ENCODE measurements around the gene PLEKHS1. TPM values are rescaled to one million over a fixed set of nuclear protein-coding genes. Genes with fewer than 3 reads are reported as not detected.

The PLEKHS1 gene
- total RNA-seq, 1 experiment from 2014 or later = not detected

DNA sequence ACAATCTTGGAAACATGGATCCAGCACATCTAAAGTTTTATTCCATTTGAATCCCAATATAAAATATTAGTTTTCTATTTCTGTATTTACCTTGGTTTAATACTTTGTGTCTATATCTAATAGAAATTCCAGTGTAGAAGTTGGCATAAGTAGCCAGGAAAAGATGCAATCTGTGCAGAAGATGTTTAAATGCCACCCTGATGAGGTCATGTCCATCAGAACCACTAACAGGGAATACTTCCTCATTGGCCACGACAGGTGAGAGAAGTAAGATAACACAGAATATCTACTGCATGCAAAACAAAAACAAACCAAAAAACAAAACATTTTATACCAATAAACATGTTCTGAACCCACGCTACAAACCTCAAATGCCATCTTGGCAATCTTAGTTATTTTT lies 15.7 kb downstream of the PLEKHS1 start:
- Histone ChIP-seq H3K4me3 (replicated peaks in 1 of 2; ENCODE audit: low read depth in 1 of 2, low read length in 2 of 2) (no peak overlapping the region), H3K9me3 (ENCODE audit: control insufficient read depth in 1 of 2, insufficient read depth in 1 of 2, low read depth in 1 of 2, low read length in 2 of 2) (no peaks in the 10 kb centered on the region), H3K9ac (ENCODE audit: low read length) (no peak overlapping the region), H3K27ac (ENCODE audit: low read depth, low read length) (no peak overlapping the region), H3K4me1 (ENCODE audit: control insufficient read depth in 1 of 2, insufficient read depth in 2 of 2, low read length in 2 of 2) (no peaks in the 10 kb centered on the region), H3K36me3 (ENCODE audit: control insufficient read depth in 1 of 2, insufficient read depth in 2 of 2, low read length in 2 of 2) (no peaks in the 10 kb centered on the region), H2AFZ (ENCODE audit: low read depth, low read length, poor library complexity, severe bottlenecking) (no peak overlapping the region), H3K4me2 (ENCODE audit: low read length) (no peak overlapping the region), H3K9me2 (ENCODE audit: insufficient read depth) (no peaks in the 10 kb centered on the region), H3K27me3 (ENCODE audit: insufficient read depth, low read length) (peaks cover 40% of the 10 kb centered on the region), H3K79me2 (ENCODE audit: insufficient read depth, low read length) (no peaks in the 10 kb centered on the region), H4K20me1 (ENCODE audit: insufficient read depth) (no peaks in the 10 kb centered on the region)
- TF ChIP-seq SP1 (IDR thresholded peaks at IDR 0.05; ENCODE audit: low read depth) = no peak
- no peak for TF ChIP-seq SIN3A (IDR thresholded peaks at IDR 0.05; ENCODE audit: low read depth)
- TF ChIP-seq, protein P1, sequence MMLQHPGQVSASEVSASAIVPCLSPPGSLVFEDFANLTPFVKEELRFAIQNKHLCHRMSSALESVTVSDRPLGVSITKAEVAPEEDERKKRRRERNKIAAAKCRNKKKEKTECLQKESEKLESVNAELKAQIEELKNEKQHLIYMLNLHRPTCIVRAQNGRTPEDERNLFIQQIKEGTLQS (IDR thresholded peaks at IDR 0.05) = no peak
- TF ChIP-seq TCF7L2 (IDR thresholded peaks at IDR 0.05; ENCODE audit: borderline replicate concordance, extremely low read depth, insufficient read depth, insufficient read length) = no peak
- no peak for TF ChIP-seq ELF1 (IDR thresholded peaks at IDR 0.05; ENCODE audit: borderline replicate concordance, low read depth)
- TF ChIP-seq ZNF274 (IDR thresholded peaks at IDR 0.05; ENCODE audit: low read depth, low read length) = no peak
- TF ChIP-seq, protein P2, sequence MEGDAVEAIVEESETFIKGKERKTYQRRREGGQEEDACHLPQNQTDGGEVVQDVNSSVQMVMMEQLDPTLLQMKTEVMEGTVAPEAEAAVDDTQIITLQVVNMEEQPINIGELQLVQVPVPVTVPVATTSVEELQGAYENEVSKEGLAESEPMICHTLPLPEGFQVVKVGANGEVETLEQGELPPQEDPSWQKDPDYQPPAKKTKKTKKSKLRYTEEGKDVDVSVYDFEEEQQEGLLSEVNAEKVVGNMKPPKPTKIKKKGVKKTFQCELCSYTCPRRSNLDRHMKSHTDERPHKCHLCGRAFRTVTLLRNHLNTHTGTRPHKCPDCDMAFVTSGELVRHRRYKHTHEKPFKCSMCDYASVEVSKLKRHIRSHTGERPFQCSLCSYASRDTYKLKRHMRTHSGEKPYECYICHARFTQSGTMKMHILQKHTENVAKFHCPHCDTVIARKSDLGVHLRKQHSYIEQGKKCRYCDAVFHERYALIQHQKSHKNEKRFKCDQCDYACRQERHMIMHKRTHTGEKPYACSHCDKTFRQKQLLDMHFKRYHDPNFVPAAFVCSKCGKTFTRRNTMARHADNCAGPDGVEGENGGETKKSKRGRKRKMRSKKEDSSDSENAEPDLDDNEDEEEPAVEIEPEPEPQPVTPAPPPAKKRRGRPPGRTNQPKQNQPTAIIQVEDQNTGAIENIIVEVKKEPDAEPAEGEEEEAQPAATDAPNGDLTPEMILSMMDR (IDR thresholded peaks at IDR 0.05 in 2 of 3, conservative IDR thresholded peaks at IDR 0.05 in 1 of 3; ENCODE audit: borderline replicate concordance in 1 of 3, insufficient read depth in 1 of 3, low read depth in 2 of 3, low read length in 2 of 3) = no peak
- POLR2A ChIA-PET = no interaction called here
- RAD21 ChIA-PET (ENCODE audit: low non-redundant PET in 1 of 2, low total read pairs in 2 of 2, uncharacterized antibody in 2 of 2, unreplicated experiment in 2 of 2) = no interaction called here
- no peak for ATAC-seq
- DNase-seq (ENCODE audit: low read depth, low spot score) = no peak
- CTCF ChIA-PET = no interaction called here
- no TSS peak for BruUV-seq (replicated peaks)
- intact Hi-C loops (cut with micrococcal nuclease) = no loop called here

DNA sequence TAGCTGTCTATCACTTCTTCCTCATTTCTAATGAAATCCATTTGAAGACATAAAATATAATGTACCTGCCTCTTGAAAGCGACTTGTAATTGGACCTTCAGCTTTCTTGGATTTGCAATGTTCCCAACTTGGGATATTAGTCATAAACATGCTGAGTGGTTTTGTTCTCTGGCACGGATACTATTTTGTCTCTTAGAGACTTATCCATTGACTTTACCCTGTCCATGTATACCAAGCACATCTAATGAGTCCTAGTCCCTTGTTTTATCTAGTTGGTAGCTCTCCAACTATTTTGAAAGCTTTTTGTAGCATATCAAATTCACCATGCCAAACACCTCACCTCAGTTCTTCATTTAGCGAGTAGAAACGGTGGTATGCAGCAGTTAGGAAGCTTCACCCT lies 18.9 kb downstream of the PLEKHS1 start:
- BruUV-seq (replicated peaks) = no TSS peak
- Histone ChIP-seq H3K27me3 (ENCODE audit: insufficient read depth, low read length) (peaks cover 40% of the 10 kb centered on the region), H3K4me3 (replicated peaks in 1 of 2; ENCODE audit: low read depth in 1 of 2, low read length in 2 of 2) (no peak overlapping the region), H3K79me2 (ENCODE audit: insufficient read depth, low read length) (no peaks in the 10 kb centered on the region), H3K4me1 (ENCODE audit: control insufficient read depth in 1 of 2, insufficient read depth in 2 of 2, low read length in 2 of 2) (no peaks in the 10 kb centered on the region), H3K9me2 (ENCODE audit: insufficient read depth) (no peaks in the 10 kb centered on the region), H3K9ac (ENCODE audit: low read length) (no peak overlapping the region), H2AFZ (ENCODE audit: low read depth, low read length, poor library complexity, severe bottlenecking) (no peak overlapping the region), H3K27ac (ENCODE audit: low read depth, low read length) (no peak overlapping the region), H3K9me3 (ENCODE audit: control insufficient read depth in 1 of 2, insufficient read depth in 1 of 2, low read depth in 1 of 2, low read length in 2 of 2) (no peaks in the 10 kb centered on the region), H4K20me1 (ENCODE audit: insufficient read depth) (no peaks in the 10 kb centered on the region), H3K36me3 (ENCODE audit: control insufficient read depth in 1 of 2, insufficient read depth in 2 of 2, low read length in 2 of 2) (no peaks in the 10 kb centered on the region), H3K4me2 (ENCODE audit: low read length) (no peak overlapping the region)
- POLR2A ChIA-PET = no interaction called here
- RAD21 ChIA-PET (ENCODE audit: low non-redundant PET in 1 of 2, low total read pairs in 2 of 2, uncharacterized antibody in 2 of 2, unreplicated experiment in 2 of 2) = no interaction called here
- ATAC-seq (no peak), DNase-seq (ENCODE audit: low read depth, low spot score) (no peak)
- intact Hi-C loops (cut with micrococcal nuclease) = no loop called here
- CTCF ChIA-PET = interaction anchor here (0.9 kb wide), 1 partner anchor 11 kb away, joined by 3 read pairs; no protein-coding TSS in a partner anchor
- TF ChIP-seq EZH2phosphoT487 (IDR thresholded peaks at IDR 0.05; ENCODE audit: borderline replicate concordance) (no peak), SP1 (IDR thresholded peaks at IDR 0.05; ENCODE audit: low read depth) (no peak), SRF (IDR thresholded peaks at IDR 0.05; ENCODE audit: low read depth) (no peak), CEBPB (IDR thresholded peaks at IDR 0.05; ENCODE audit: low read depth) (no peak), ZNF274 (IDR thresholded peaks at IDR 0.05; ENCODE audit: low read depth, low read length) (no peak), SIN3A (IDR thresholded peaks at IDR 0.05; ENCODE audit: low read depth) (no peak), EGR1 (IDR thresholded peaks at IDR 0.05; ENCODE audit: low read depth) (no peak), POLR2A (IDR thresholded peaks at IDR 0.05; ENCODE audit: borderline replicate concordance, extremely low read depth, insufficient read depth, insufficient read length) (no peak), ZFX (IDR thresholded peaks at IDR 0.05) (no peak), YY1 (IDR thresholded peaks at IDR 0.05; ENCODE audit: extremely low read depth, insufficient replicate concordance, low read depth, low read length) (no peak)
- TF ChIP-seq, protein P3, sequence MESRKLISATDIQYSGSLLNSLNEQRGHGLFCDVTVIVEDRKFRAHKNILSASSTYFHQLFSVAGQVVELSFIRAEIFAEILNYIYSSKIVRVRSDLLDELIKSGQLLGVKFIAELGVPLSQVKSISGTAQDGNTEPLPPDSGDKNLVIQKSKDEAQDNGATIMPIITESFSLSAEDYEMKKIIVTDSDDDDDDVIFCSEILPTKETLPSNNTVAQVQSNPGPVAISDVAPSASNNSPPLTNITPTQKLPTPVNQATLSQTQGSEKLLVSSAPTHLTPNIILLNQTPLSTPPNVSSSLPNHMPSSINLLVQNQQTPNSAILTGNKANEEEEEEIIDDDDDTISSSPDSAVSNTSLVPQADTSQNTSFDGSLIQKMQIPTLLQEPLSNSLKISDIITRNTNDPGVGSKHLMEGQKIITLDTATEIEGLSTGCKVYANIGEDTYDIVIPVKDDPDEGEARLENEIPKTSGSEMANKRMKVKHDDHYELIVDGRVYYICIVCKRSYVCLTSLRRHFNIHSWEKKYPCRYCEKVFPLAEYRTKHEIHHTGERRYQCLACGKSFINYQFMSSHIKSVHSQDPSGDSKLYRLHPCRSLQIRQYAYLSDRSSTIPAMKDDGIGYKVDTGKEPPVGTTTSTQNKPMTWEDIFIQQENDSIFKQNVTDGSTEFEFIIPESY (IDR thresholded peaks at IDR 0.05; ENCODE audit: extremely low read depth, insufficient replicate concordance, low read length) = no peak
- TF ChIP-seq, protein P1 (IDR thresholded peaks at IDR 0.05) = no peak

All from HCT116 (cell line).